HFFc6 (cell line): ENCODE results near the gene A4GALT. TPM values are rescaled to one million over a fixed set of nuclear protein-coding genes. Genes with fewer than 3 reads are reported as not detected.
"Not testable (repeated sequence)": the region's sequence is repeated elsewhere in the genome, so short reads cannot be mapped to it uniquely, and the experiment has no call there.

Experiments used
- DNase-seq: peaks from one replicate; pipeline ENCODE4 v3.0.0-alpha.2; 2018
- H3K27ac Mint-ChIP-seq: 2 replicates; pipeline ENCODE4 v1.8.0; 2020; ENCODE audit warnings: mild to moderate bottlenecking, mixed read lengths
- H3K27me3 Mint-ChIP-seq: 2 replicates; pipeline ENCODE4 v1.8.0; 2021; ENCODE audit warnings: mild to moderate bottlenecking, moderate library complexity, mixed read lengths; ENCODE audit not compliant: insufficient read depth
- H3K36me3 Mint-ChIP-seq: 2 replicates; pipeline ENCODE4 v1.8.0; 2021; ENCODE audit warnings: low read depth, mixed read lengths
- H3K4me1 Mint-ChIP-seq: 2 replicates; pipeline ENCODE4 v1.8.0; 2020; ENCODE audit warnings: low read depth, mixed read lengths
- H3K4me3 Mint-ChIP-seq: 2 replicates; pipeline ENCODE4 v1.8.0; 2020; ENCODE audit warnings: mild to moderate bottlenecking, moderate library complexity, mixed read lengths
- H3K9me3 Mint-ChIP-seq: 2 replicates; pipeline ENCODE4 v1.8.0; 2020; ENCODE audit warnings: mild to moderate bottlenecking, mixed read lengths
- CTCF ChIP-seq: fragments of 200-600 bp; sonication (generic); IDR thresholded peaks from 2 replicates; pipeline ENCODE4 v1.5.0; 2021; ENCODE audit warnings: antibody characterized with exemption, mild to moderate bottlenecking
- total RNA-seq, 6 experiments: library from RNA; stranded (reverse); fragmentation: NEBNext Ultra II Directional; extraction: Animal tissue kit (Norgen Biotek cat#: 25700); gene quantifications; 2 replicates in 1 of 6; 3 replicates in 5 of 6; pipeline ENCODE4 v1.2.3, GENCODE V29; 2021

A4GALT gene
- total RNA-seq, 6 experiments from 2014 or later, result 12.2 to 14.3 (median 13.1) TPM

GRCh38 chr22:42683578-42684283 lies 36.9 kb downstream of the A4GALT start:
- H3K27ac Mint-ChIP-seq, result 0 out of 2 replicates have a peak overlapping the region, but pooled peaks have one; percentile 4

GRCh38 chr22:42682113-42682851 lies 38.4 kb downstream of the A4GALT start:
- Mint-ChIP-seq H3K36me3 (peaks cover 15% of the 10 kb centered on the region; the same call in 1 of the 2 replicates), H3K27ac (peak overlapping the region; percentile 52), H3K27me3 (peaks cover 2% of the 10 kb centered on the region; the same call in 1 of the 2 replicates), H3K9me3 (peaks cover 7% of the 10 kb centered on the region), H3K4me3 (no peak overlapping the region), H3K4me1 (peaks cover 50% of the 10 kb centered on the region)
- no peak for DNase-seq
- TF ChIP-seq CTCF, result no peak

More at GRCh38 chr22:42683578-42684283, 36.9 kb downstream of the A4GALT start:
- H3K36me3 Mint-ChIP-seq, result peaks cover 8% of the 10 kb centered on the region; the same call in 1 of the 2 replicates
- H3K4me3 Mint-ChIP-seq, result no peak overlapping the region
- peaks cover 63% of the 10 kb centered on the region for H3K4me1 Mint-ChIP-seq
- no peak for DNase-seq
- H3K27me3 Mint-ChIP-seq, result peaks cover 2% of the 10 kb centered on the region; the same call in 1 of the 2 replicates
- no peak for TF ChIP-seq CTCF
- no peaks in the 10 kb centered on the region; the same call in none of the 2 replicates for H3K9me3 Mint-ChIP-seq

GRCh38 chr22:42680648-42681047 lies 40.0 kb downstream of the A4GALT start:
- no peak for TF ChIP-seq CTCF
- peaks cover 15% of the 10 kb centered on the region; the same call in 1 of the 2 replicates for H3K36me3 Mint-ChIP-seq
- H3K27me3 Mint-ChIP-seq, result peaks cover 2% of the 10 kb centered on the region; the same call in 1 of the 2 replicates
- H3K4me1 Mint-ChIP-seq, result peaks cover 50% of the 10 kb centered on the region
- peak overlapping the region; percentile 51 for H3K4me3 Mint-ChIP-seq
- H3K27ac Mint-ChIP-seq, result peak overlapping the region; percentile 96
- DNase-seq, result peak; percentile 89
- H3K9me3 Mint-ChIP-seq, result peaks cover 7% of the 10 kb centered on the region

- Mint-ChIP-seq H3K9me3 (peaks cover 7% of the 10 kb centered on the region), H3K4me3 (no peak overlapping the region), H3K36me3 (peaks cover 15% of the 10 kb centered on the region; the same call in 1 of the 2 replicates), H3K27me3 (peaks cover 2% of the 10 kb centered on the region; the same call in 1 of the 2 replicates), H3K27ac (peak overlapping the region; percentile 96; the same call in 1 of the 2 replicates), H3K4me1 (peaks cover 50% of the 10 kb centered on the region)
- DNase-seq, result no peak
- TF ChIP-seq CTCF, result no peak
Observed at GRCh38 chr22:42679691-42680090, 41.0 kb downstream of the A4GALT start.

GRCh38 chr22:42678894-42679293 lies 41.8 kb downstream of the A4GALT start:
- no peak overlapping the region for H3K27ac Mint-ChIP-seq
- TF ChIP-seq CTCF, result no peak
- H3K9me3 Mint-ChIP-seq, result peaks cover 7% of the 10 kb centered on the region
- H3K27me3 Mint-ChIP-seq, result peaks cover 2% of the 10 kb centered on the region; the same call in 1 of the 2 replicates
- DNase-seq, result no peak
- H3K36me3 Mint-ChIP-seq, result peaks cover 15% of the 10 kb centered on the region; the same call in 1 of the 2 replicates
- peaks cover 47% of the 10 kb centered on the region for H3K4me1 Mint-ChIP-seq
- no peak overlapping the region for H3K4me3 Mint-ChIP-seq

- not testable (repeated sequence) for DNase-seq, H3K27ac Mint-ChIP-seq, H3K4me3 Mint-ChIP-seq, H3K9me3 Mint-ChIP-seq, H3K27me3 Mint-ChIP-seq
- H3K4me1 Mint-ChIP-seq, result peaks cover 39% of the 10 kb centered on the region
- peaks cover 15% of the 10 kb centered on the region; the same call in 1 of the 2 replicates for H3K36me3 Mint-ChIP-seq
Observed at GRCh38 chr22:42677936-42678335, 42.7 kb downstream of the A4GALT start.
